Esophagus squamous epithelium (tissue), 4 donors: ENCODE data around the gene SPATA31C1.
"Not testable (repeated sequence)": the region's sequence is repeated elsewhere in the genome, so short reads cannot be mapped to it uniquely, and the experiment has no call there.

ENCODE experiments used
- CTCF ChIP-seq, 6 experiments: fragments of 450-650 bp in 4 of 6; fragments of 200-600 bp in 2 of 6; sonication (generic) in 2 of 6; IDR thresholded peaks; one replicate each; pipeline ENCODE4 v1.5.1; 2016 to 2019; ENCODE audit warnings: antibody characterized with exemption in 6 of 6, mild to moderate bottlenecking in 4 of 6, moderate library complexity in 4 of 6
- POLR2A ChIP-seq, 4 donors: fragments of 450-650 bp; IDR thresholded peaks; one replicate each; pipeline ENCODE4 v1.6.1; 2017; ENCODE audit warnings: antibody characterized with exemption in 4 of 4, mild to moderate bottlenecking in 4 of 4, moderate library complexity in 3 of 4

- not testable (repeated sequence) for TF ChIP-seq POLR2A, CTCF (IDR thresholded peaks at IDR 0.05)
Measured at GRCh38 chr9:87902371-87902770, 15.4 kb upstream of the SPATA31C1 start.
